ENCODE data around the gene GPHB5.
A peak's percentile ranks its signal among the peaks of the same experiment; 100 is the strongest.
"Not testable (repeated sequence)": the region's sequence is repeated elsewhere in the genome, so short reads cannot be mapped to it uniquely, and the experiment has no call there.

The GPHB5 gene

GRCh38 chr14:63295231-63295685 lies 23.5 kb downstream of the GPHB5 start:
- no peak for DNase-seq (ENCODE audit: low spot score)

- DNase-seq (ENCODE audit: low spot score) = no peak
Measured at GRCh38 chr14:63292805-63293204, 25.9 kb downstream of the GPHB5 start.

- DNase-seq (ENCODE audit: low spot score) = peak; percentile 63
Measured at GRCh38 chr14:63290741-63291430, 27.8 kb downstream of the GPHB5 start.

- no peak for DNase-seq (ENCODE audit: low spot score)
Measured at GRCh38 chr14:63288853-63289252, 29.9 kb downstream of the GPHB5 start.

- peak; percentile 63 for DNase-seq (ENCODE audit: low spot score)
Measured at GRCh38 chr14:63287666-63288483, 30.9 kb downstream of the GPHB5 start.

- no peak for DNase-seq (ENCODE audit: low spot score)
Measured at GRCh38 chr14:63286071-63286470, 32.7 kb downstream of the GPHB5 start.

GRCh38 chr14:63283884-63284248 lies 34.9 kb downstream of the GPHB5 start:
- no peak for DNase-seq (ENCODE audit: low spot score)

GRCh38 chr14:63282997-63283883 lies 35.5 kb downstream of the GPHB5 start:
- no peak for DNase-seq (ENCODE audit: low spot score)

- not testable (repeated sequence) for DNase-seq (ENCODE audit: low spot score)
Measured at GRCh38 chr14:63279933-63280332, 38.8 kb downstream of the GPHB5 start.

GRCh38 chr14:63277591-63278183 lies 41.0 kb downstream of the GPHB5 start:
- DNase-seq (ENCODE audit: low spot score) = no peak

- DNase-seq (ENCODE audit: low spot score) = peak; percentile 78
Measured at GRCh38 chr14:63276492-63277342, 42.0 kb downstream of the GPHB5 start.

GRCh38 chr14:63276016-63276415 lies 42.7 kb downstream of the GPHB5 start:
- DNase-seq (ENCODE audit: low spot score) = no peak

GRCh38 chr14:63275611-63276010 lies 43.1 kb downstream of the GPHB5 start:
- no peak for DNase-seq (ENCODE audit: low spot score)

GRCh38 chr14:63273717-63274655 lies 44.7 kb downstream of the GPHB5 start:
- DNase-seq (ENCODE audit: low spot score) = peak; percentile 66

GRCh38 chr14:63273129-63273528 lies 45.6 kb downstream of the GPHB5 start:
- DNase-seq (ENCODE audit: low spot score) = peak; percentile 10

GRCh38 chr14:63269561-63270225 lies 49.0 kb downstream of the GPHB5 start:
- DNase-seq (ENCODE audit: low spot score) = no peak

- no peak for DNase-seq (ENCODE audit: low spot score)
Measured at GRCh38 chr14:63268771-63269170, 50.0 kb downstream of the GPHB5 start.

- no peak for DNase-seq (ENCODE audit: low spot score)
Measured at GRCh38 chr14:63267171-63267570, 51.6 kb downstream of the GPHB5 start.

- DNase-seq (ENCODE audit: low spot score) = no peak
Measured at GRCh38 chr14:63266106-63266505, 52.6 kb downstream of the GPHB5 start.
